Vagina (tissue), 2 donors: Measurements from ENCODE around the gene GAL3ST1. TPM values are rescaled to one million over a fixed set of nuclear protein-coding genes. Genes with fewer than 3 reads are reported as not detected.

Experiments used
- DNase-seq, 2 donors: peaks; one replicate each; pipeline ENCODE4 v3.0.0-alpha.2; 2017; ENCODE audit errors: extremely low spot score in 2 of 2
- H3K27ac ChIP-seq: fragments of 200-600 bp; sonication (generic); one replicate; pipeline ENCODE4 v1.5.1; 2019
- H3K27me3 ChIP-seq: fragments of 200-600 bp; sonication (generic); one replicate; pipeline ENCODE4 v1.5.1; 2019
- H3K36me3 ChIP-seq, 2 donors: fragments of 200-600 bp; sonication (generic); one replicate each; pipeline ENCODE4 v1.5.1; 2017 to 2019
- H3K4me1 ChIP-seq: fragments of 200-600 bp; sonication (generic); one replicate; pipeline ENCODE4 v1.5.1; 2019
- H3K4me3 ChIP-seq, 2 donors: fragments of 200-600 bp; sonication (generic); 1 replicate in 1 of 2; 2 replicates in 1 of 2; pipeline ENCODE4 v1.5.1; 2016 to 2019
- H3K9me3 ChIP-seq: fragments of 200-600 bp; sonication (generic); one replicate; pipeline ENCODE4 v1.5.1; 2019
- POLR2A ChIP-seq, 2 donors: fragments of 450-650 bp; IDR thresholded peaks; one replicate each; pipeline ENCODE4 v1.6.1; 2017; ENCODE audit warnings: antibody characterized with exemption in 2 of 2, mild to moderate bottlenecking in 2 of 2, moderate library complexity in 2 of 2
- POLR2AphosphoS5 ChIP-seq, 2 donors: sonication (generic); formaldehyde crosslinking; IDR thresholded peaks; one replicate each; pipeline ENCODE4 v1.9.0; 2017; ENCODE audit warnings: antibody characterized with exemption in 2 of 2, mild to moderate bottlenecking in 2 of 2, low read depth in 1 of 2; ENCODE audit not compliant: insufficient read depth in 1 of 2
- intact Hi-C: fragments of 100-400 bp; cut with DNase I; formaldehyde crosslinking; loops from one replicate; pipeline ENCODE4 v1.15.1; 2023
- total RNA-seq: library from RNA; depleted of rRNA; stranded (reverse); fragments of >200 nt; gene quantifications from one replicate; pipeline ENCODE4 v1.2.3, GENCODE V29; 2016
- TF ChIP-seq, protein P1 (sequence below), 3 experiments: fragments of 450-650 bp in 2 of 3; fragments of 200-600 bp in 1 of 3; sonication (generic) in 1 of 3; IDR thresholded peaks; one replicate each; pipeline ENCODE4 v1.5.1; 2017 to 2019; ENCODE audit warnings: antibody characterized with exemption in 3 of 3, mild to moderate bottlenecking in 2 of 3, moderate library complexity in 2 of 3

GAL3ST1 gene
- total RNA-seq, 1 donor from 2014 or later: not detected

DNA sequence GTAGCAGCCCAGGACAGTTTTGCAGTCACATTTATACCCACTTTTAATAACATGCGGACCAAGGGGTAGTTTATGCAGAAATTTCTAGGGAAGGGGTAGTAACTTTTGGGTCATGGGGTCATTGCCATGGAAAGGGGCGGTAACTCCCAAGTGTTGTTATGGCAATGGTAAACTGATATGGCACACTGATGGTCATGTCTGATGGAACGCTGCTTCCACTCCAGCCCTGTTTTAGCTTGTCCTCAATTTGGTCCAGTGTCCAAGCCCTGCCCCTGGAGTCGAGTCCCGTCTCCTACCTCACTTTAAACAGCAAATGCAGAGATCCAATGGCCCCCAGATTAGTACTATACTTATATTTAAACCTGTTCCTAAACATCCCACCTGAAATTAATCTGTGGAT is 57.7 kb downstream of the GAL3ST1 start:
- TF ChIP-seq, protein P1, sequence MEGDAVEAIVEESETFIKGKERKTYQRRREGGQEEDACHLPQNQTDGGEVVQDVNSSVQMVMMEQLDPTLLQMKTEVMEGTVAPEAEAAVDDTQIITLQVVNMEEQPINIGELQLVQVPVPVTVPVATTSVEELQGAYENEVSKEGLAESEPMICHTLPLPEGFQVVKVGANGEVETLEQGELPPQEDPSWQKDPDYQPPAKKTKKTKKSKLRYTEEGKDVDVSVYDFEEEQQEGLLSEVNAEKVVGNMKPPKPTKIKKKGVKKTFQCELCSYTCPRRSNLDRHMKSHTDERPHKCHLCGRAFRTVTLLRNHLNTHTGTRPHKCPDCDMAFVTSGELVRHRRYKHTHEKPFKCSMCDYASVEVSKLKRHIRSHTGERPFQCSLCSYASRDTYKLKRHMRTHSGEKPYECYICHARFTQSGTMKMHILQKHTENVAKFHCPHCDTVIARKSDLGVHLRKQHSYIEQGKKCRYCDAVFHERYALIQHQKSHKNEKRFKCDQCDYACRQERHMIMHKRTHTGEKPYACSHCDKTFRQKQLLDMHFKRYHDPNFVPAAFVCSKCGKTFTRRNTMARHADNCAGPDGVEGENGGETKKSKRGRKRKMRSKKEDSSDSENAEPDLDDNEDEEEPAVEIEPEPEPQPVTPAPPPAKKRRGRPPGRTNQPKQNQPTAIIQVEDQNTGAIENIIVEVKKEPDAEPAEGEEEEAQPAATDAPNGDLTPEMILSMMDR (IDR thresholded peaks at IDR 0.05): no peak
- TF ChIP-seq POLR2A (IDR thresholded peaks at IDR 0.05) (no peak), POLR2AphosphoS5 (IDR thresholded peaks at IDR 0.05; ENCODE audit: insufficient read depth in 1 of 2, low read depth in 1 of 2) (no peak)
- no peak for DNase-seq
- intact Hi-C loops: no loop called here
- Histone ChIP-seq H3K36me3 (no peaks in the 10 kb centered on the region), H3K4me3 (no peak overlapping the region), H3K9me3 (no peaks in the 10 kb centered on the region), H3K27ac (no peak overlapping the region), H3K27me3 (no peaks in the 10 kb centered on the region), H3K4me1 (no peaks in the 10 kb centered on the region)

DNA sequence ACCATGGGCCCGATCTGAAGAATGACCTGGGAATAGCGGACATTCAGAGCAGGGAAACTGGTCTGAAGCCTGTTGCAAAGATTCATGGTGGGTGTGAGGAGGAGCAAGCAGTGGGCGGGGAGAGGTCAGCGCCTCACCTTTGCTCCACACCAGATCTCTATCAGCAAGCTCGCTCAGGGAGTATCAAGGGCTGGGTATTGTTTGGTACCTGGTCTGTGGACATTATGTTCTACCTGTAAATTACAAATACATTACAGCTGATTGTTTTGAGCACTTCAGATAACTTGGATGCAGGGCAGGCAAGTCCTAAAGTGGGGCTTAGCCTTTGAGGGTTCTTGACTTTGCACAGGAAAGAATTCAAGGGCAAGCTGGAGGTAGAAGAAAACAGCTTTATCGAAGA is 58.2 kb downstream of the GAL3ST1 start:
- TF ChIP-seq, protein P1 (IDR thresholded peaks at IDR 0.05): no peak
- TF ChIP-seq POLR2A (IDR thresholded peaks at IDR 0.05): no peak
- TF ChIP-seq POLR2AphosphoS5 (IDR thresholded peaks at IDR 0.05; ENCODE audit: insufficient read depth in 1 of 2, low read depth in 1 of 2): no peak
- Histone ChIP-seq H3K27ac (no peak overlapping the region), H3K27me3 (no peaks in the 10 kb centered on the region), H3K4me1 (no peaks in the 10 kb centered on the region), H3K36me3 (no peaks in the 10 kb centered on the region), H3K9me3 (no peaks in the 10 kb centered on the region), H3K4me3 (no peak overlapping the region)
- intact Hi-C loops: no loop called here
- no peak for DNase-seq

DNA sequence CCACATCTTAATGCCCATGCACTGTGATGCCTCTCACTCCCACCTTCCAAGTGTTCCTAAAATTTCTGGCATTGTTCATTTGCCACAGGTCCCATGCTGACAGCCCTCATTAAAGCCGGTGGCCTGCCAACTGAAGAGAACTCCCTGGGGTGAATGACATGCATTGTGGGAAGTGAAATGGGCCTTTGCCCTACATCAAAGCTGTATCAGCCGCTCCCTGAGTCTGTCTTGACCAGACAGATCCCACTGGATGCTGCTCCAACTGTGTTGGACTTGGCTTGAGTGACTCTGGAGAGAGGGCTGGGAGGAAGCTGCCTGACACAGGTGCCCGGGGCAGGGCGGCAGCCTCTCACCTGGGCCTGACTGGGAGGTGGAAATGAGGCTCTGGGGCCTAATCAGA is 60.2 kb downstream of the GAL3ST1 start:
- Histone ChIP-seq H3K4me3 (no peak overlapping the region), H3K4me1 (no peaks in the 10 kb centered on the region), H3K27me3 (no peaks in the 10 kb centered on the region), H3K27ac (no peak overlapping the region), H3K9me3 (no peaks in the 10 kb centered on the region), H3K36me3 (no peaks in the 10 kb centered on the region)
- TF ChIP-seq POLR2A (IDR thresholded peaks at IDR 0.05) (no peak), POLR2AphosphoS5 (IDR thresholded peaks at IDR 0.05; ENCODE audit: insufficient read depth in 1 of 2, low read depth in 1 of 2) (no peak)
- TF ChIP-seq, protein P1 (IDR thresholded peaks at IDR 0.05): no peak
- no peak for DNase-seq
- intact Hi-C loops: no loop called here

DNA sequence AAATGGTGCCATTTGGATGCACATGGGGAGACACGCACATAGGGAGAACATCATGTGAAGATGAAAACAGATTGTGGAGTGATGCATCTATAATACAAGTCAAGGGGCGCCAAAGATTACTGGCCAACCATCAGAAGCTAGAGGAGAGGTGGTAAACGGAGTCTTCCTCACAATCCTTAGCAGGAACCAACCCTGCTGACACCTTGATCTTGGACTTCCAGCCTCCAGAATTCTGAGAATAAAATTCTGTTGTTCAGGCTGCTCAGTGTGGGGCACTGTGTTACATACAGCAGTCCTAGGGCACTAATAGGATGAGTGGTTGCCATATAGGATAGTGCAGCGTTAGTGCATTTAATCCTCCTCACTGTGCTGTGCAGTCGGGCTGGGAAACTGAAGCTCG is 61.0 kb downstream of the GAL3ST1 start:
- Histone ChIP-seq H3K4me1 (no peaks in the 10 kb centered on the region), H3K27ac (no peak overlapping the region), H3K4me3 (no peak overlapping the region), H3K36me3 (no peaks in the 10 kb centered on the region), H3K27me3 (no peaks in the 10 kb centered on the region), H3K9me3 (no peaks in the 10 kb centered on the region)
- no peak for TF ChIP-seq POLR2AphosphoS5 (IDR thresholded peaks at IDR 0.05; ENCODE audit: insufficient read depth in 1 of 2, low read depth in 1 of 2)
- TF ChIP-seq, protein P1 (IDR thresholded peaks at IDR 0.05): no peak
- no peak for TF ChIP-seq POLR2A (IDR thresholded peaks at IDR 0.05)
- intact Hi-C loops: no loop called here
- DNase-seq: no peak

DNA sequence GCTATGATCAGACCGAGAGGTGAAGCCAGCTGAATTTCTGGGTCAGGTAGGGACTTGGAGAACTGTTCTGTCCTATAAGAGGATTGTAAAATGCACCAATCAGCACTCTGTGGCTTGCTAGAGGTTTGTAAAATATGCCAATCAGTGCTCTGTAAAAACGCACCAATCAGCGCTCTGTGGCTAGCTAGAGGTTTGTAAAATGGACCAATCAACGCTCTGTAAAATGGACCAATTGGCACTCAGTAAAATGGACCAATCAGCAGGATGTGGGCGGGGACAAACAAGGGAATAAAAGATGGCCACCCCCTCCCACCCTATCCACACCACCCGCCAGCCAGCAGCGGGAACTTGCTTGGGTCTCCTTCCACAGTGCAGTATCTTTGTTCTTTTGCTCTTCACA is 62.6 kb downstream of the GAL3ST1 start:
- Histone ChIP-seq H3K9me3 (no peaks in the 10 kb centered on the region), H3K4me3 (no peak overlapping the region), H3K4me1 (no peaks in the 10 kb centered on the region), H3K36me3 (no peaks in the 10 kb centered on the region), H3K27ac (no peak overlapping the region), H3K27me3 (no peaks in the 10 kb centered on the region)
- DNase-seq: no peak
- intact Hi-C loops: no loop called here
- TF ChIP-seq POLR2AphosphoS5 (IDR thresholded peaks at IDR 0.05; ENCODE audit: insufficient read depth in 1 of 2, low read depth in 1 of 2): no peak
- TF ChIP-seq, protein P1 (IDR thresholded peaks at IDR 0.05): no peak
- no peak for TF ChIP-seq POLR2A (IDR thresholded peaks at IDR 0.05)
